ENCODE data around the gene EEF1AKMT2. TPM values are rescaled to one million over a fixed set of nuclear protein-coding genes. Genes with fewer than 3 reads are reported as not detected.

EEF1AKMT2 gene
- total and polyA plus RNA-seq, 9 of the 15 experiments (the other 6 are each of a cell fraction or from before 2014, with no cell fraction given): 9.3 to 34.3 (median 23.7) TPM

DNA sequence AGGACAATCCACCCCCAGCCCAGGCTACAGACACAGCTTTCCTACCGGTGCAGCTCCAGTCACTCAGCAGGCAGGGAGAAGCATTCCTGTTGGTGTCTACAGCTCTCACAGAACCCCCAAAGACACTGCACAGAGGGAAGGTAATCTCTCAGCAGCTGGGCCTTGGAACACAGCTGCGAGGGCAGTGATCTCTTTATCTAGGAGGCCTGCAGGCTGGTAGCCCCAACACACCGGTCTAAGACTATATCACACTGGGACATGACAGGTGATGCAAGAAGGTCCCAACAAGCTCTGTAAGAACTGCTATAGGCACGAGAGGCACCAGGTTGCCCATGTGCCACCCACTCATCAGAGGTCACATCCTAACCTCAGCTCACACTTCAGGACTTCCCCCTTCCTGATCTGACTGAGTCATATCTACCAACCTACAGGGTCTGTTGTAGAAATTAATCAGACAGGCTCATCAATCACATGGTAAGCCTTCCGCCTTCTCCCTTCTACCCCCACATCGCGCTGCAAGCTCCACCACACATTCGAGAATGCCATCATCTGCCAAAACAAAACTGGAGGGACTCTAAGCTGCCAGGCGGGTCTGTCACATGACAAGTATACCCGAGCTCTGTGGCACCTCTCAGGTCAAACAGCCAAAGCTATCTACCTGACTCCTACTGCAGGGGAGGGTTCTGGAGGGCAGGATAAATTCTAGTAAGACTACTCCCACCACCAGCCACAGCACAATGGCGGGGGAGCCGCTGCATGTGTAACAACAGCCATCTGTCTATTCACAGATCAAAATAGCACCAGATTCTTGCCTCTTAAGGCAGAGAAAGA, 73.6 kb downstream of the EEF1AKMT2 start (continued):
- TF ChIP-seq SNIP1 (IDR thresholded peaks at IDR 0.05; ENCODE audit: low read depth): no peak
- peak; percentile 77 for TF ChIP-seq ETV1 (tag; conservative IDR thresholded peaks at IDR 0.05; ENCODE audit: low read depth)
- peak in 1 of 2 experiments; percentile 69; a peak in 3 of 4 replicates for TF ChIP-seq KDM1A (IDR thresholded peaks at IDR 0.05)
- peak; percentile 40; the same call in 1 of the 2 replicates for TF ChIP-seq RAD51 (IDR thresholded peaks at IDR 0.05; ENCODE audit: borderline replicate concordance, low read depth)
- TF ChIP-seq PHF21A (IDR thresholded peaks at IDR 0.05; ENCODE audit: borderline replicate concordance, low read depth): no peak; the same call in 1 of the 2 replicates
- TF ChIP-seq, protein P1, sequence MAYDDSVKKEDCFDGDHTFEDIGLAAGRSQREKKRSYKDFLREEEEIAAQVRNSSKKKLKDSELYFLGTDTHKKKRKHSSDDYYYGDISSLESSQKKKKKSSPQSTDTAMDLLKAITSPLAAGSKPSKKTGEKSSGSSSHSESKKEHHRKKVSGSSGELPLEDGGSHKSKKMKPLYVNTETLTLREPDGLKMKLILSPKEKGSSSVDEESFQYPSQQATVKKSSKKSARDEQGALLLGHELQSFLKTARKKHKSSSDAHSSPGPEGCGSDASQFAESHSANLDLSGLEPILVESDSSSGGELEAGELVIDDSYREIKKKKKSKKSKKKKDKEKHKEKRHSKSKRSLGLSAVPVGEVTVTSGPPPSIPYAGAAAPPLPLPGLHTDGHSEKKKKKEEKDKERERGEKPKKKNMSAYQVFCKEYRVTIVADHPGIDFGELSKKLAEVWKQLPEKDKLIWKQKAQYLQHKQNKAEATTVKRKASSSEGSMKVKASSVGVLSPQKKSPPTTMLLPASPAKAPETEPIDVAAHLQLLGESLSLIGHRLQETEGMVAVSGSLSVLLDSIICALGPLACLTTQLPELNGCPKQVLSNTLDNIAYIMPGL (CRISPR knock-in tag; IDR thresholded peaks at IDR 0.05): no peak
- TF ChIP-seq ZNF354B (CRISPR knock-in tag; IDR thresholded peaks at IDR 0.05): no peak
- no peak for TF ChIP-seq HDGF (IDR thresholded peaks at IDR 0.05)
- TF ChIP-seq, protein P2, sequence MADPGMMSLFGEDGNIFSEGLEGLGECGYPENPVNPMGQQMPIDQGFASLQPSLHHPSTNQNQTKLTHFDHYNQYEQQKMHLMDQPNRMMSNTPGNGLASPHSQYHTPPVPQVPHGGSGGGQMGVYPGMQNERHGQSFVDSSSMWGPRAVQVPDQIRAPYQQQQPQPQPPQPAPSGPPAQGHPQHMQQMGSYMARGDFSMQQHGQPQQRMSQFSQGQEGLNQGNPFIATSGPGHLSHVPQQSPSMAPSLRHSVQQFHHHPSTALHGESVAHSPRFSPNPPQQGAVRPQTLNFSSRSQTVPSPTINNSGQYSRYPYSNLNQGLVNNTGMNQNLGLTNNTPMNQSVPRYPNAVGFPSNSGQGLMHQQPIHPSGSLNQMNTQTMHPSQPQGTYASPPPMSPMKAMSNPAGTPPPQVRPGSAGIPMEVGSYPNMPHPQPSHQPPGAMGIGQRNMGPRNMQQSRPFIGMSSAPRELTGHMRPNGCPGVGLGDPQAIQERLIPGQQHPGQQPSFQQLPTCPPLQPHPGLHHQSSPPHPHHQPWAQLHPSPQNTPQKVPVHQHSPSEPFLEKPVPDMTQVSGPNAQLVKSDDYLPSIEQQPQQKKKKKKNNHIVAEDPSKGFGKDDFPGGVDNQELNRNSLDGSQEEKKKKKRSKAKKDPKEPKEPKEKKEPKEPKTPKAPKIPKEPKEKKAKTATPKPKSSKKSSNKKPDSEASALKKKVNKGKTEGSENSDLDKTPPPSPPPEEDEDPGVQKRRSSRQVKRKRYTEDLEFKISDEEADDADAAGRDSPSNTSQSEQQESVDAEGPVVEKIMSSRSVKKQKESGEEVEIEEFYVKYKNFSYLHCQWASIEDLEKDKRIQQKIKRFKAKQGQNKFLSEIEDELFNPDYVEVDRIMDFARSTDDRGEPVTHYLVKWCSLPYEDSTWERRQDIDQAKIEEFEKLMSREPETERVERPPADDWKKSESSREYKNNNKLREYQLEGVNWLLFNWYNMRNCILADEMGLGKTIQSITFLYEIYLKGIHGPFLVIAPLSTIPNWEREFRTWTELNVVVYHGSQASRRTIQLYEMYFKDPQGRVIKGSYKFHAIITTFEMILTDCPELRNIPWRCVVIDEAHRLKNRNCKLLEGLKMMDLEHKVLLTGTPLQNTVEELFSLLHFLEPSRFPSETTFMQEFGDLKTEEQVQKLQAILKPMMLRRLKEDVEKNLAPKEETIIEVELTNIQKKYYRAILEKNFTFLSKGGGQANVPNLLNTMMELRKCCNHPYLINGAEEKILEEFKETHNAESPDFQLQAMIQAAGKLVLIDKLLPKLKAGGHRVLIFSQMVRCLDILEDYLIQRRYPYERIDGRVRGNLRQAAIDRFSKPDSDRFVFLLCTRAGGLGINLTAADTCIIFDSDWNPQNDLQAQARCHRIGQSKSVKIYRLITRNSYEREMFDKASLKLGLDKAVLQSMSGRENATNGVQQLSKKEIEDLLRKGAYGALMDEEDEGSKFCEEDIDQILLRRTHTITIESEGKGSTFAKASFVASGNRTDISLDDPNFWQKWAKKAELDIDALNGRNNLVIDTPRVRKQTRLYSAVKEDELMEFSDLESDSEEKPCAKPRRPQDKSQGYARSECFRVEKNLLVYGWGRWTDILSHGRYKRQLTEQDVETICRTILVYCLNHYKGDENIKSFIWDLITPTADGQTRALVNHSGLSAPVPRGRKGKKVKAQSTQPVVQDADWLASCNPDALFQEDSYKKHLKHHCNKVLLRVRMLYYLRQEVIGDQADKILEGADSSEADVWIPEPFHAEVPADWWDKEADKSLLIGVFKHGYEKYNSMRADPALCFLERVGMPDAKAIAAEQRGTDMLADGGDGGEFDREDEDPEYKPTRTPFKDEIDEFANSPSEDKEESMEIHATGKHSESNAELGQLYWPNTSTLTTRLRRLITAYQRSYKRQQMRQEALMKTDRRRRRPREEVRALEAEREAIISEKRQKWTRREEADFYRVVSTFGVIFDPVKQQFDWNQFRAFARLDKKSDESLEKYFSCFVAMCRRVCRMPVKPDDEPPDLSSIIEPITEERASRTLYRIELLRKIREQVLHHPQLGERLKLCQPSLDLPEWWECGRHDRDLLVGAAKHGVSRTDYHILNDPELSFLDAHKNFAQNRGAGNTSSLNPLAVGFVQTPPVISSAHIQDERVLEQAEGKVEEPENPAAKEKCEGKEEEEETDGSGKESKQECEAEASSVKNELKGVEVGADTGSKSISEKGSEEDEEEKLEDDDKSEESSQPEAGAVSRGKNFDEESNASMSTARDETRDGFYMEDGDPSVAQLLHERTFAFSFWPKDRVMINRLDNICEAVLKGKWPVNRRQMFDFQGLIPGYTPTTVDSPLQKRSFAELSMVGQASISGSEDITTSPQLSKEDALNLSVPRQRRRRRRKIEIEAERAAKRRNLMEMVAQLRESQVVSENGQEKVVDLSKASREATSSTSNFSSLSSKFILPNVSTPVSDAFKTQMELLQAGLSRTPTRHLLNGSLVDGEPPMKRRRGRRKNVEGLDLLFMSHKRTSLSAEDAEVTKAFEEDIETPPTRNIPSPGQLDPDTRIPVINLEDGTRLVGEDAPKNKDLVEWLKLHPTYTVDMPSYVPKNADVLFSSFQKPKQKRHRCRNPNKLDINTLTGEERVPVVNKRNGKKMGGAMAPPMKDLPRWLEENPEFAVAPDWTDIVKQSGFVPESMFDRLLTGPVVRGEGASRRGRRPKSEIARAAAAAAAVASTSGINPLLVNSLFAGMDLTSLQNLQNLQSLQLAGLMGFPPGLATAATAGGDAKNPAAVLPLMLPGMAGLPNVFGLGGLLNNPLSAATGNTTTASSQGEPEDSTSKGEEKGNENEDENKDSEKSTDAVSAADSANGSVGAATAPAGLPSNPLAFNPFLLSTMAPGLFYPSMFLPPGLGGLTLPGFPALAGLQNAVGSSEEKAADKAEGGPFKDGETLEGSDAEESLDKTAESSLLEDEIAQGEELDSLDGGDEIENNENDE (IDR thresholded peaks at IDR 0.05; ENCODE audit: low read depth, low read length): no peak
- no peak for TF ChIP-seq PRPF4 (IDR thresholded peaks at IDR 0.05; ENCODE audit: insufficient read depth, low read depth, low read length, poor library complexity, severe bottlenecking)
